Smooth muscle cell (in vitro differentiated cells): ENCODE measurements around the gene TMEM151B. TPM values are rescaled to one million over a fixed set of nuclear protein-coding genes. Genes with fewer than 3 reads are reported as not detected.

Experiments used
- DNase-seq: peaks from one replicate; lab custom pipeline; 2025; ENCODE audit not compliant: unreplicated experiment; lab: John Stamatoyannopoulos, UW
- H2AFZ ChIP-seq: fragments of 200-600 bp; sonication (generic); 2 replicates; pipeline ENCODE4 v1.6.0; 2016; ENCODE audit warnings: antibody characterized with exemption, low read depth, mild to moderate bottlenecking
- H3F3A ChIP-seq: fragments of 200-600 bp; sonication (generic); 2 replicates; pipeline ENCODE4 v1.6.0; 2017; ENCODE audit warnings: antibody characterized with exemption, low read depth
- H3K27ac ChIP-seq: fragments of 200-600 bp; sonication (generic); 2 replicates; pipeline ENCODE4 v1.5.1; 2016; ENCODE audit warnings: low read depth, mild to moderate bottlenecking
- H3K27me3 ChIP-seq: fragments of 200-600 bp; sonication (generic); 2 replicates; pipeline ENCODE4 v1.6.1; 2016; ENCODE audit warnings: low read depth, mild to moderate bottlenecking
- H3K36me3 ChIP-seq: fragments of 200-600 bp; sonication (generic); 2 replicates; pipeline ENCODE4 v1.5.1; 2016; ENCODE audit warnings: low read depth
- H3K4me1 ChIP-seq: fragments of 200-600 bp; sonication (generic); 2 replicates; pipeline ENCODE4 v1.5.1; 2016; ENCODE audit warnings: low read depth
- H3K4me2 ChIP-seq: fragments of 200-600 bp; sonication (generic); 2 replicates; pipeline ENCODE4 v1.6.0; 2016; ENCODE audit warnings: mild to moderate bottlenecking
- H3K4me3 ChIP-seq: fragments of 200-600 bp; sonication (generic); 2 replicates; pipeline ENCODE4 v1.5.1; 2016; ENCODE audit warnings: mild to moderate bottlenecking
- H3K79me2 ChIP-seq: fragments of 200-600 bp; sonication (generic); 2 replicates; pipeline ENCODE4 v1.6.0; 2016; ENCODE audit warnings: low read depth, mild to moderate bottlenecking
- H3K9ac ChIP-seq: fragments of 200-600 bp; sonication (generic); 2 replicates; pipeline ENCODE4 v1.6.0; 2016; ENCODE audit warnings: low read depth
- H3K9me3 ChIP-seq: fragments of 200-600 bp; sonication (generic); replicated peaks from 2 replicates; pipeline ENCODE4 v1.5.1; 2016; ENCODE audit warnings: low read depth
- H4K20me1 ChIP-seq: fragments of 200-600 bp; sonication (generic); 2 replicates; pipeline ENCODE4 v1.6.0; 2016; ENCODE audit warnings: low read depth
- WGBS: methylation state at CpG from one replicate; pipeline ENCODE4 v1.1.7; 2016; ENCODE audit warnings: low lambda C conversion rate; 5-methylcytosine and 5-hydroxymethylcytosine counted together
- microRNA counts: library from miRNA; unstranded; fragments of <30 nt; microRNA quantifications from one replicate; lab custom pipeline; 2016
- polyA plus RNA-seq: library from polyadenylated mRNA; unstranded; fragments of >200 nt; fragmentation: Nextera tagmentation; extraction: Ambion mirVana; gene quantifications from 2 replicates; pipeline ENCODE4 v1.2.1, GENCODE V29; 2016
- total RNA-seq: library from RNA; depleted of rRNA; stranded (reverse); fragments of >200 nt; gene quantifications from 2 replicates; pipeline ENCODE4 v1.2.3, GENCODE V29; 2014
- TF ChIP-seq, protein P1 (sequence below): fragments of 200-600 bp; sonication (generic); IDR thresholded peaks from 2 replicates; pipeline ENCODE4 v1.5.1; 2017; ENCODE audit warnings: borderline replicate concordance, mild to moderate bottlenecking, antibody characterized with exemption; ENCODE audit not compliant: insufficient read depth, poor library complexity, severe bottlenecking

TMEM151B gene
- total and polyA plus RNA-seq, 2 experiments from 2014 or later = not detected

DNA sequence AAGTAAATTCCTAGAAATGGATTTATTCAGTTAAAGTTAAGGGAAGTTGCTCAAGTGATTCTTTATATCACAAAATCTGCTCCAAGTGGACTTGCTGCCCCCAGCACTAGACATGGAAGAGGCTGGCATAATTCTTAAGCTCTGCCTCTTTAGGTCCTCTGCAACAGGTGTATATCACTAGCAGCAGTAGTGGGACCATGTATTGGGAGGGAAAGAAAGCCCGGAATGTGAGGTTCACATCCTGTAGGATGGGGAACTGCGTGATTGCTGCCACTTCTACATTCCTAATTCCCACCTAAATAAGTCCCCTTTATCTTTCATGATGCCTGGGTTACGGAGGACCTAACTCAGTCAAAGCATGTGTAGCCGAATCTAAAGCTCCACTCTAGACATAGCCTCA is 85.4 kb downstream of the TMEM151B start:
- Histone ChIP-seq H4K20me1 (no peaks in the 10 kb centered on the region), H3K4me1 (no peaks in the 10 kb centered on the region), H2AFZ (no peak overlapping the region), H3F3A (no peaks in the 10 kb centered on the region), H3K9ac (no peak overlapping the region), H3K4me2 (no peak overlapping the region), H3K27me3 (peaks cover 3% of the 10 kb centered on the region), H3K36me3 (no peaks in the 10 kb centered on the region), H3K4me3 (no peak overlapping the region), H3K79me2 (no peaks in the 10 kb centered on the region), H3K9me3 (no peaks in the 10 kb centered on the region), H3K27ac (no peak overlapping the region)
- no peak for DNase-seq
- 70% methylated on average over 4 of the region's 4 CpGs for WGBS
- TF ChIP-seq, protein P1, sequence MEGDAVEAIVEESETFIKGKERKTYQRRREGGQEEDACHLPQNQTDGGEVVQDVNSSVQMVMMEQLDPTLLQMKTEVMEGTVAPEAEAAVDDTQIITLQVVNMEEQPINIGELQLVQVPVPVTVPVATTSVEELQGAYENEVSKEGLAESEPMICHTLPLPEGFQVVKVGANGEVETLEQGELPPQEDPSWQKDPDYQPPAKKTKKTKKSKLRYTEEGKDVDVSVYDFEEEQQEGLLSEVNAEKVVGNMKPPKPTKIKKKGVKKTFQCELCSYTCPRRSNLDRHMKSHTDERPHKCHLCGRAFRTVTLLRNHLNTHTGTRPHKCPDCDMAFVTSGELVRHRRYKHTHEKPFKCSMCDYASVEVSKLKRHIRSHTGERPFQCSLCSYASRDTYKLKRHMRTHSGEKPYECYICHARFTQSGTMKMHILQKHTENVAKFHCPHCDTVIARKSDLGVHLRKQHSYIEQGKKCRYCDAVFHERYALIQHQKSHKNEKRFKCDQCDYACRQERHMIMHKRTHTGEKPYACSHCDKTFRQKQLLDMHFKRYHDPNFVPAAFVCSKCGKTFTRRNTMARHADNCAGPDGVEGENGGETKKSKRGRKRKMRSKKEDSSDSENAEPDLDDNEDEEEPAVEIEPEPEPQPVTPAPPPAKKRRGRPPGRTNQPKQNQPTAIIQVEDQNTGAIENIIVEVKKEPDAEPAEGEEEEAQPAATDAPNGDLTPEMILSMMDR = no peak

DNA sequence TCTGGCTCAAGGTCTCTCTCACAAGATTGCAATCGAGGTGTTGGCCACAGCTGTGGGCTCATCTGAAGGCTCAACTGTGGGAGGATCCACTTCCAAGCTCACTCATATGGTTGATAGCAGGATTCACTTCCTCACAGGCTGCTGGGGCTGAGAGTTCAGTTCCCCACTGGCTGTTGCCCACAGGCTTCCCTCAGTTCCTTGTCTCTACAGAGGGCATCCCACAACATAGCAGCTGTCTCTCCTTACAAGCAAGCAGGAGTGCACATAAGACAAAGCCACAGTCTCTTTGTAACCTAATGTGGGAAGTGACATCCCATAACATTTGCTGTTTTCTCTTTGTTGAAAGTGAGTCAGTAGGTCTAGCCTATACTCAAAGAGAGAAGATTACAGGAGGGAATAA is 86.2 kb downstream of the TMEM151B start:
- no peak for DNase-seq
- TF ChIP-seq, protein P1 = no peak
- no peaks in the 10 kb centered on the region for H3F3A ChIP-seq
- H3K79me2 ChIP-seq = no peaks in the 10 kb centered on the region
- H3K36me3 ChIP-seq = no peaks in the 10 kb centered on the region
- H4K20me1 ChIP-seq = no peaks in the 10 kb centered on the region
- 82% methylated on average over 1 of the region's 1 CpG for WGBS
- no peaks in the 10 kb centered on the region for H3K4me1 ChIP-seq
- H2AFZ ChIP-seq = no peak overlapping the region
- H3K9me3 ChIP-seq = no peaks in the 10 kb centered on the region
- H3K4me3 ChIP-seq = no peak overlapping the region
- H3K9ac ChIP-seq = no peak overlapping the region
- H3K4me2 ChIP-seq = no peak overlapping the region
- no peak overlapping the region for H3K27ac ChIP-seq
- H3K27me3 ChIP-seq = peaks cover 3% of the 10 kb centered on the region

MicroRNA genes within 50 kb of the gene (microRNA counts, 767-probe panel; counts per million panel counts)
- 183 counts per million for microRNA hsa-miR-4647 (lab: Ali Mortazavi, UCI)

Other genes with a start within 250 kb of the TMEM151B start
- gene MRPL14, start 143.0 kb upstream of the TMEM151B start, total RNA-seq = 29.2 and 53.4 TPM in 2 replicates
- gene MRPL14, start 143.0 kb upstream of the TMEM151B start, polyA plus RNA-seq = 97.9 and 99.5 TPM in 2 replicates
- 16.0 and 21.2 TPM in 2 replicates for gene TMEM63B, start 142.9 kb upstream of the TMEM151B start, total RNA-seq
- 10.8 and 15.8 TPM in 2 replicates for gene TMEM63B, start 142.9 kb upstream of the TMEM151B start, polyA plus RNA-seq
- not detected in 2 replicates for gene CAPN11, start 111.6 kb upstream of the TMEM151B start, total RNA-seq
- gene CAPN11, start 111.6 kb upstream of the TMEM151B start, polyA plus RNA-seq = 0.31 TPM in 1 of 2 replicates, not detected in the other
- gene MYMX, start 53.5 kb upstream of the TMEM151B start, total RNA-seq = not detected in 2 replicates
- not detected in 2 replicates for gene MYMX, start 53.5 kb upstream of the TMEM151B start, polyA plus RNA-seq
- gene SLC29A1, start 46.9 kb upstream of the TMEM151B start, total RNA-seq = 7.3 and 8.0 TPM in 2 replicates
- gene SLC29A1, start 46.9 kb upstream of the TMEM151B start, polyA plus RNA-seq = 7.4 and 8.1 TPM in 2 replicates
- 736 and 781 TPM in 2 replicates for gene HSP90AB1, start 23.3 kb upstream of the TMEM151B start, total RNA-seq
- 408 TPM in 2 replicates for gene HSP90AB1, start 23.3 kb upstream of the TMEM151B start, polyA plus RNA-seq
- 68.6 and 78.0 TPM in 2 replicates for gene SLC35B2, start 12.9 kb upstream of the TMEM151B start, total RNA-seq
- gene SLC35B2, start 12.9 kb upstream of the TMEM151B start, polyA plus RNA-seq = 112 and 117 TPM in 2 replicates
- gene NFKBIE, start 4.9 kb upstream of the TMEM151B start, total RNA-seq = 7.0 and 11.4 TPM in 2 replicates
- 11.3 and 12.3 TPM in 2 replicates for gene NFKBIE, start 4.9 kb upstream of the TMEM151B start, polyA plus RNA-seq
- gene AARS2, start 42.9 kb downstream of the TMEM151B start, total RNA-seq = 7.5 and 8.6 TPM in 2 replicates
- gene AARS2, start 42.9 kb downstream of the TMEM151B start, polyA plus RNA-seq = 15.1 and 21.5 TPM in 2 replicates
- not detected in 2 replicates for gene SPATS1, start 72.2 kb downstream of the TMEM151B start, total RNA-seq
- gene SPATS1, start 72.2 kb downstream of the TMEM151B start, polyA plus RNA-seq = not detected in 2 replicates
- 27.5 and 29.7 TPM in 2 replicates for gene CDC5L, start 117.3 kb downstream of the TMEM151B start, total RNA-seq
- 12.5 and 14.3 TPM in 2 replicates for gene CDC5L, start 117.3 kb downstream of the TMEM151B start, polyA plus RNA-seq